ENCODE results near the gene ULBP2. TPM values are rescaled to one million over a fixed set of nuclear protein-coding genes. Genes with fewer than 3 reads are reported as not detected.

Gene ULBP2
- total RNA-seq, 4 donors from 2014 or later, result 2.9 to 11.1 (median 4.6) TPM

DNA sequence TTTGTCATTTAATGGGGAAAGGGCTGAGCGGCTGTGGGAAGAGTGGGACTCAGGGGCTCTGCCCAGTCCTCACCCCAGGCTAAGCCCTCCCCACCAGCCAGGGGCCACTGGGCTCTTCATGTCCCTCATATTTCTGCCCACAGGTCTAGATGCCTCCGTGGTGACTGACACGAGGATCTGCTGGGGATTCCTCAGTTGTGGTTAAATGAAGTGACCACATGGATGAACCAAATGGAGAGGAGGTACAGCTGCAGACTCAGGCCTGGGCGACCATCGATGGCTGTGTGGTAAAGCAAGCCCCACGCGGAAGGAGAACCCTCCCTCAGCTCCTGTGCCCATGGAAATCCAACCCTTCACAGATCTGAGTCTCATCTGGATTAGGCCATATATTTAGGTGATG is 54.2 kb downstream of the ULBP2 start:
- peaks cover 2 to 7% (median 4%) of the 10 kb centered on the region in 3 donors for H3K4me1 ChIP-seq
- DNase-seq, result no peak
- H3K27me3 ChIP-seq, result peaks cover 0 to 97% (median 18%) of the 10 kb centered on the region in 4 donors
- no peaks in the 10 kb centered on the region for H3K36me3 ChIP-seq
- no peak overlapping the region for H3K27ac ChIP-seq
- intact Hi-C loops (cut with DNase I), result no loop called here
- no peak for TF ChIP-seq POLR2A (IDR thresholded peaks at IDR 0.05)
- TF ChIP-seq, protein P1, sequence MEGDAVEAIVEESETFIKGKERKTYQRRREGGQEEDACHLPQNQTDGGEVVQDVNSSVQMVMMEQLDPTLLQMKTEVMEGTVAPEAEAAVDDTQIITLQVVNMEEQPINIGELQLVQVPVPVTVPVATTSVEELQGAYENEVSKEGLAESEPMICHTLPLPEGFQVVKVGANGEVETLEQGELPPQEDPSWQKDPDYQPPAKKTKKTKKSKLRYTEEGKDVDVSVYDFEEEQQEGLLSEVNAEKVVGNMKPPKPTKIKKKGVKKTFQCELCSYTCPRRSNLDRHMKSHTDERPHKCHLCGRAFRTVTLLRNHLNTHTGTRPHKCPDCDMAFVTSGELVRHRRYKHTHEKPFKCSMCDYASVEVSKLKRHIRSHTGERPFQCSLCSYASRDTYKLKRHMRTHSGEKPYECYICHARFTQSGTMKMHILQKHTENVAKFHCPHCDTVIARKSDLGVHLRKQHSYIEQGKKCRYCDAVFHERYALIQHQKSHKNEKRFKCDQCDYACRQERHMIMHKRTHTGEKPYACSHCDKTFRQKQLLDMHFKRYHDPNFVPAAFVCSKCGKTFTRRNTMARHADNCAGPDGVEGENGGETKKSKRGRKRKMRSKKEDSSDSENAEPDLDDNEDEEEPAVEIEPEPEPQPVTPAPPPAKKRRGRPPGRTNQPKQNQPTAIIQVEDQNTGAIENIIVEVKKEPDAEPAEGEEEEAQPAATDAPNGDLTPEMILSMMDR (IDR thresholded peaks at IDR 0.05), result no peak
- no peak overlapping the region for H3K4me3 ChIP-seq
- H3K9me3 ChIP-seq, result no peaks in the 10 kb centered on the region
- WGBS, 2 donors, result 91% methylated on average over 5 of the region's 7 CpGs; no CpG with 5 or more reads in 1 of the 2 donors

Other genes starting within 250 kb of the ULBP2 start
- 10 to 100 TPM; 12.1 to 21.2 (median 15.5) TPM for gene LATS1, start 223.9 kb upstream of the ULBP2 start, total RNA-seq
- 10 to 100 TPM in 3 of 4 donors, 1 to 10 TPM in 1; 7.1 to 18.8 (median 16.4) TPM for gene NUP43, start 195.5 kb upstream of the ULBP2 start, total RNA-seq
- gene PCMT1, start 192.3 kb upstream of the ULBP2 start, total RNA-seq, result 100 to 1,000 TPM in 1 of 4 donors, 10 to 100 TPM in 3; 77.5 to 101 (median 88.0) TPM
- 10 to 100 TPM; 40.2 to 74.9 (median 58.4) TPM for gene LRP11, start 77.7 kb upstream of the ULBP2 start, total RNA-seq
- 10 to 100 TPM; 50.1 to 90.1 (median 67.9) TPM for gene RAET1E, start 43.9 kb upstream of the ULBP2 start, total RNA-seq
- gene RAET1G, start 18.9 kb upstream of the ULBP2 start, total RNA-seq, result 10 to 100 TPM in 3 of 4 donors, 1 to 10 TPM in 1; 9.0 to 26.8 (median 13.5) TPM
- gene ULBP1, start 21.9 kb downstream of the ULBP2 start, total RNA-seq, result under 1 TPM in 2 of 4 donors, not detected in 2; 0.26 to 0.27 TPM
- 10 to 100 TPM; 14.5 to 99.5 (median 62.5) TPM for gene RAET1L, start 83.5 kb downstream of the ULBP2 start, total RNA-seq
- 1 to 10 TPM; 2.1 to 5.0 (median 3.3) TPM for gene ULBP3, start 127.1 kb downstream of the ULBP2 start, total RNA-seq
- 10 to 100 TPM in 3 of 4 donors, 1 to 10 TPM in 1; 9.3 to 27.8 (median 21.3) TPM for gene PPP1R14C, start 201.0 kb downstream of the ULBP2 start, total RNA-seq